ENCODE measurements around the gene TUSC2. TPM values are rescaled to one million over a fixed set of nuclear protein-coding genes. Genes with fewer than 3 reads are reported as not detected.

The TUSC2 gene
- total RNA-seq, 1 experiment from 2014 or later, result 33.5 TPM

GRCh38 chr3:50296721-50297383, 31.2 kb downstream of the TUSC2 start:
- Histone ChIP-seq H3K4me1 (ENCODE audit: insufficient read depth, low read length) (no peaks in the 10 kb centered on the region), H2AFZ (ENCODE audit: low read length) (no peak overlapping the region), H3K79me2 (ENCODE audit: insufficient read depth, low read length) (no peaks in the 10 kb centered on the region; the same call in 1 of the 2 replicates), H3K56ac (ENCODE audit: insufficient read length, low read depth, low read length) (no peak overlapping the region), H2BK5ac (ENCODE audit: insufficient read length, low read length) (no peak overlapping the region), H2BK20ac (ENCODE audit: low read depth, low read length, poor library complexity, severe bottlenecking) (no peak overlapping the region), H3K27me3 (ENCODE audit: insufficient read depth, low read length) (no peaks in the 10 kb centered on the region), H3K4me2 (ENCODE audit: insufficient read depth, insufficient read length, low read length) (no peak overlapping the region), H3K23me2 (ENCODE audit: insufficient read length, low read depth, low read length, poor library complexity, severe bottlenecking) (peaks cover 6% of the 10 kb centered on the region), H3K23ac (ENCODE audit: insufficient read length, low read depth, low read length) (no peak overlapping the region), H4K8ac (replicated peaks; ENCODE audit: insufficient read length, low read depth, low read length) (no peak overlapping the region), H2BK120ac (ENCODE audit: low read depth, low read length, poor library complexity, severe bottlenecking) (no peak overlapping the region), H3K27ac (ENCODE audit: insufficient read length, low read depth, low read length) (no peak overlapping the region), H3T11ph (ENCODE audit: low read length) (no peak overlapping the region), H4K91ac (ENCODE audit: insufficient read length, low read depth, low read length) (no peak overlapping the region), H3K14ac (ENCODE audit: insufficient read depth, low read length) (no peak overlapping the region), H3K18ac (ENCODE audit: insufficient read length, low read depth, low read length) (no peak overlapping the region), H2AK5ac (ENCODE audit: insufficient read length, low read length) (no peak overlapping the region), H2BK12ac (ENCODE audit: insufficient read length, low read depth, low read length) (no peak overlapping the region), H3K9me3 (ENCODE audit: control insufficient read depth, low read depth, low read length) (no peaks in the 10 kb centered on the region), H2BK15ac (ENCODE audit: low read depth, low read length) (no peak overlapping the region), H3K79me1 (ENCODE audit: insufficient read depth, low read depth, low read length, poor library complexity, severe bottlenecking) (no peaks in the 10 kb centered on the region), H3K4ac (ENCODE audit: low read depth, low read length) (no peak overlapping the region), H3K9ac (ENCODE audit: extremely low read depth, insufficient read length, low read length) (no peak overlapping the region), H4K20me1 (ENCODE audit: control insufficient read depth, insufficient read depth, insufficient read length) (no peaks in the 10 kb centered on the region), H4K5ac (ENCODE audit: insufficient read length, low read depth, low read length) (no peak overlapping the region)
- no peaks in the 10 kb centered on the region; a peak in 1 of 5 replicates for H3K9me3 Mint-ChIP-seq
- H3K4me3 Mint-ChIP-seq, result no peak overlapping the region
- no peak for DNase-seq
- peaks cover 22 to 23% of the 10 kb centered on the region in 2 experiments for H3K4me1 Mint-ChIP-seq
- peaks cover 0 to 8% (median 1%) of the 10 kb centered on the region in 3 experiments; a peak in 1 of 7 replicates for H3K36me3 Mint-ChIP-seq (ENCODE audit: insufficient read depth in 1 of 3, low read depth in 3 of 3)
- no peak overlapping the region for H3K27ac Mint-ChIP-seq
- WGBS (ENCODE audit: extremely low coverage, insufficient read length, low lambda C conversion rate), result no CpG with 5 or more reads among the region's 18 CpGs
- H3K27me3 Mint-ChIP-seq (ENCODE audit: low read depth), result no peaks in the 10 kb centered on the region
- no peak for TF ChIP-seq CTCF (conservative IDR thresholded peaks at IDR 0.05)

Measured in H9 (cell line).